Nephron (organoid): ENCODE results near the gene PA2G4.

Source experiments
- H3K27ac Mint-ChIP-seq, 3 experiments: 2 replicates each; pipeline ENCODE4 v1.8.0; 2020; ENCODE audit warnings: mixed read lengths in 3 of 3, mild to moderate bottlenecking in 2 of 3, moderate library complexity in 1 of 3
- H3K27me3 Mint-ChIP-seq: 2 replicates; pipeline ENCODE4 v1.8.0; 2021; ENCODE audit warnings: low read depth, mild to moderate bottlenecking, moderate library complexity, mixed read lengths
- H3K36me3 Mint-ChIP-seq: 2 replicates; pipeline ENCODE4 v1.8.0; 2020; ENCODE audit warnings: low read depth, mixed read lengths
- H3K4me1 Mint-ChIP-seq: 2 replicates; pipeline ENCODE4 v1.8.0; 2020; ENCODE audit warnings: mixed read lengths
- H3K4me3 Mint-ChIP-seq, 3 experiments: 2 replicates each; pipeline ENCODE4 v1.8.0; 2020; ENCODE audit warnings: mild to moderate bottlenecking in 3 of 3, mixed read lengths in 3 of 3, moderate library complexity in 2 of 3
- H3K9me3 Mint-ChIP-seq: 2 replicates; pipeline ENCODE4 v1.8.0; 2020; ENCODE audit warnings: mixed read lengths
- TF ChIP-seq, protein P1 (sequence below), 3 experiments: fragments of 200-600 bp; sonication (generic); IDR thresholded peaks; one replicate each; pipeline ENCODE4 v1.5.0; 2021; ENCODE audit warnings: antibody characterized with exemption in 3 of 3; ENCODE audit not compliant: unreplicated experiment in 3 of 3

PA2G4 gene

DNA sequence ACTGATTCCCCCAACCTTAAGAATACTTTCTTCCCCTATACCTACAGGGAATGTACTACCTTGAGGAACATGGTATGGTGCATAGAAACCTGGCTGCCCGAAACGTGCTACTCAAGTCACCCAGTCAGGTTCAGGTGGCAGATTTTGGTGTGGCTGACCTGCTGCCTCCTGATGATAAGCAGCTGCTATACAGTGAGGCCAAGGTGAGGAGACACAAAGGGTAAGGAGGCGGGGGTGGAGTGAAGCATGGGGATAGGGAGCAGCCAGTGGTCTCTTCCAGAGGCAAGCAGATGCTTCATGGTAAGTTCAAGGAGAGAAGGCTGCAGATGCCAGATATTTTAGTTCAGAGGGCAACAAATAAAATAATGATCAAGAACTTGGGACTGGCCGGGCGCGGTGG, 6.6 kb upstream of the PA2G4 start:
- no peak overlapping the region for H3K4me3 Mint-ChIP-seq
- peaks cover 2% of the 10 kb centered on the region for H3K9me3 Mint-ChIP-seq
- peaks cover 42% of the 10 kb centered on the region for H3K36me3 Mint-ChIP-seq
- peaks cover 7% of the 10 kb centered on the region for H3K27me3 Mint-ChIP-seq
- no peak overlapping the region for H3K27ac Mint-ChIP-seq
- TF ChIP-seq, protein P1, sequence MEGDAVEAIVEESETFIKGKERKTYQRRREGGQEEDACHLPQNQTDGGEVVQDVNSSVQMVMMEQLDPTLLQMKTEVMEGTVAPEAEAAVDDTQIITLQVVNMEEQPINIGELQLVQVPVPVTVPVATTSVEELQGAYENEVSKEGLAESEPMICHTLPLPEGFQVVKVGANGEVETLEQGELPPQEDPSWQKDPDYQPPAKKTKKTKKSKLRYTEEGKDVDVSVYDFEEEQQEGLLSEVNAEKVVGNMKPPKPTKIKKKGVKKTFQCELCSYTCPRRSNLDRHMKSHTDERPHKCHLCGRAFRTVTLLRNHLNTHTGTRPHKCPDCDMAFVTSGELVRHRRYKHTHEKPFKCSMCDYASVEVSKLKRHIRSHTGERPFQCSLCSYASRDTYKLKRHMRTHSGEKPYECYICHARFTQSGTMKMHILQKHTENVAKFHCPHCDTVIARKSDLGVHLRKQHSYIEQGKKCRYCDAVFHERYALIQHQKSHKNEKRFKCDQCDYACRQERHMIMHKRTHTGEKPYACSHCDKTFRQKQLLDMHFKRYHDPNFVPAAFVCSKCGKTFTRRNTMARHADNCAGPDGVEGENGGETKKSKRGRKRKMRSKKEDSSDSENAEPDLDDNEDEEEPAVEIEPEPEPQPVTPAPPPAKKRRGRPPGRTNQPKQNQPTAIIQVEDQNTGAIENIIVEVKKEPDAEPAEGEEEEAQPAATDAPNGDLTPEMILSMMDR (IDR thresholded peaks at IDR 0.05; ENCODE audit: unreplicated experiment in 3 of 3) = no peak
- H3K4me1 Mint-ChIP-seq = no peaks in the 10 kb centered on the region

DNA sequence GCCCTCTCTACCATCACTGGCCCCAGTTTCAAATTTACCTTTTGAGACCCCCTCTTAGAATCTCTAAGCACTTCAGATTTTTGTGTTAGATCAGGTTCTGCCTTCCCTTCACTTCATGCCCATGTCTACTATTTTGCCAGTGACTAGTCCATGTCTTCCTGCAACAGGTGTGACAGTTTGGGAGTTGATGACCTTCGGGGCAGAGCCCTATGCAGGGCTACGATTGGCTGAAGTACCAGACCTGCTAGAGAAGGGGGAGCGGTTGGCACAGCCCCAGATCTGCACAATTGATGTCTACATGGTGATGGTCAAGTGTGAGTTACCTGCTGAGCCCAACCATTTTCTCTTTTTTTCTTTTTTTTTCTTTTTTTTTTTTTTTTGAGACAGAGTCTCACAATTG, 5.8 kb upstream of the PA2G4 start:
- H3K27ac Mint-ChIP-seq = no peak overlapping the region
- peaks cover 7% of the 10 kb centered on the region for H3K27me3 Mint-ChIP-seq
- no peaks in the 10 kb centered on the region for H3K9me3 Mint-ChIP-seq
- TF ChIP-seq, protein P1 (IDR thresholded peaks at IDR 0.05; ENCODE audit: unreplicated experiment in 3 of 3) = no peak
- H3K4me1 Mint-ChIP-seq = peaks cover 7% of the 10 kb centered on the region
- H3K36me3 Mint-ChIP-seq = peaks cover 34% of the 10 kb centered on the region
- no peak overlapping the region for H3K4me3 Mint-ChIP-seq

DNA sequence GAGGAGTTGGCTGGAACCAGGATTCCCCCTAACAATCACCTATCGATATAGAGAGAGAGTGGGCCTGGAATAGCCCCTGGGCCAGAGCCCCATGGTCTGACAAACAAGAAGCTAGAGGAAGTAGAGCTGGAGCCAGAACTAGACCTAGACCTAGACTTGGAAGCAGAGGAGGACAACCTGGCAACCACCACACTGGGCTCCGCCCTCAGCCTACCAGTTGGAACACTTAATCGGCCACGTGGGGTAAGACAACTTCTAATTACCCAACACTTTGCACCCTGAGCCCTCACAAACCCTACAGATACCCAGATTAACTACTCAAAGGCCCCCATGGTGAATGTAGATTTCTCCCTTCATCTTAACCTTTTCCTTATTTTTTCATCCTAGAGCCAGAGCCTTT, 4.6 kb upstream of the PA2G4 start:
- H3K9me3 Mint-ChIP-seq = no peaks in the 10 kb centered on the region
- H3K27ac Mint-ChIP-seq = no peak overlapping the region
- H3K27me3 Mint-ChIP-seq = peaks cover 7% of the 10 kb centered on the region
- H3K36me3 Mint-ChIP-seq = peaks cover 27% of the 10 kb centered on the region
- TF ChIP-seq, protein P1 (IDR thresholded peaks at IDR 0.05; ENCODE audit: unreplicated experiment in 3 of 3) = no peak
- H3K4me3 Mint-ChIP-seq = peak overlapping the region in 2 of 3 experiments; percentile 5 to 34
- peaks cover 11% of the 10 kb centered on the region for H3K4me1 Mint-ChIP-seq

DNA sequence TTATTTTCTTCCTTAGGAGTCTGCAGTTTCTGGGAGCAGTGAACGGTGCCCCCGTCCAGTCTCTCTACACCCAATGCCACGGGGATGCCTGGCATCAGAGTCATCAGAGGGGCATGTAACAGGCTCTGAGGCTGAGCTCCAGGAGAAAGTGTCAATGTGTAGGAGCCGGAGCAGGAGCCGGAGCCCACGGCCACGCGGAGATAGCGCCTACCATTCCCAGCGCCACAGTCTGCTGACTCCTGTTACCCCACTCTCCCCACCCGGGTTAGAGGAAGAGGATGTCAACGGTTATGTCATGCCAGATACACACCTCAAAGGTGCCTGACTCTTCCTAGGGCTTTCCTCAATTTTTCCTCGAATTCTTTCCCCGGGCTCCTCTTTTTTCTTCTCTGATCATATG, 3.3 kb upstream of the PA2G4 start:
- Mint-ChIP-seq H3K27me3 (peaks cover 6% of the 10 kb centered on the region), H3K4me1 (peaks cover 20% of the 10 kb centered on the region), H3K36me3 (peaks cover 28% of the 10 kb centered on the region), H3K4me3 (no peak overlapping the region), H3K9me3 (no peaks in the 10 kb centered on the region), H3K27ac (no peak overlapping the region)
- TF ChIP-seq, protein P1 (IDR thresholded peaks at IDR 0.05; ENCODE audit: unreplicated experiment in 3 of 3) = no peak

DNA sequence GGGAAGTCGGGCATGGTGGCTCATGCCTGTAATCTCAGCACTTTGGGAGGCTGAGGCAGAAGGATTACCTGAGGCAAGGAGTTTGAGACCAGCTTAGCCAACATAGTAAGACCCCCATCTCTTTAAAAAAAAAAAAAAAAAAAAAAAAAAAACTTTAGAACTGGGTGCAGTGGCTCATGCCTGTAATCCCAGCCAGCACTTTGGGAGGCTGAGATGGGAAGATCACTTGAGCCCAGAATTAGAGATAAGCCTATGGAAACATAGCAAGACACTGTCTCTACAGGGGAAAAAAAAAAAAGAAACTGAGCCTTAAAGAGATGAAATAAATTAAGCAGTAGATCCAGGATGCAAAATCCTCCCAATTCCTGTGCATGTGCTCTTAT, 1.7 kb upstream of the PA2G4 start:
- peaks cover 32% of the 10 kb centered on the region for H3K4me1 Mint-ChIP-seq
- peaks cover 3% of the 10 kb centered on the region for H3K27me3 Mint-ChIP-seq
- no peaks in the 10 kb centered on the region for H3K9me3 Mint-ChIP-seq
- peak overlapping the region; percentile 90 to 97 (median 97) for H3K27ac Mint-ChIP-seq
- H3K36me3 Mint-ChIP-seq = peaks cover 35% of the 10 kb centered on the region
- TF ChIP-seq, protein P1 (IDR thresholded peaks at IDR 0.05; ENCODE audit: unreplicated experiment in 3 of 3) = no peak
- H3K4me3 Mint-ChIP-seq = peak overlapping the region; percentile 93 to 95 (median 94)

DNA sequence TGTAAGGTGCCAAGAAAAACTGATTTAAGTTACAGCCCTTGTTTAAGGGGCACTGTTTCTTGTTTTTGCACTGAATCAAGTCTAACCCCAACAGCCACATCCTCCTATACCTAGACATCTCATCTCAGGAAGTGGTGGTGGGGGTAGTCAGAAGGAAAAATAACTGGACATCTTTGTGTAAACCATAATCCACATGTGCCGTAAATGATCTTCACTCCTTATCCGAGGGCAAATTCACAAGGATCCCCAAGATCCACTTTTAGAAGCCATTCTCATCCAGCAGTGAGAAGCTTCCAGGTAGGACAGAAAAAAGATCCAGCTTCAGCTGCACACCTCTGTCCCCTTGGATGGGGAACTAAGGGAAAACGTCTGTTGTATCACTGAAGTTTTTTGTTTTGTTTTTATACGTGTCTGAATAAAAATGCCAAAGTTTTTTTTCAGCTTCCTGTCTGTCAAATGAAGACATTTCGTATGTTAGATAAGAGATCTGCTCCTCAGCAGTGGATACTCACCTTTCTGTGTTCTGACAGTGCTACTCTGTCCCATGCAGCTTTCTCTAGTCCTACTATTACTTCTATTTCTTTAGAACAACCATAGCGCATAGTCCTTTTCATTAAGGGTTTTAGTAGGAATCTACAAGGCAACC, 1.2 kb upstream of the PA2G4 start:
- H3K9me3 Mint-ChIP-seq = no peaks in the 10 kb centered on the region
- peaks cover 38% of the 10 kb centered on the region for H3K36me3 Mint-ChIP-seq
- TF ChIP-seq, protein P1 (IDR thresholded peaks at IDR 0.05; ENCODE audit: unreplicated experiment in 3 of 3) = no peak
- H3K4me1 Mint-ChIP-seq = peaks cover 32% of the 10 kb centered on the region
- peak overlapping the region; percentile 93 to 95 (median 94) for H3K4me3 Mint-ChIP-seq
- H3K27me3 Mint-ChIP-seq = peaks cover 3% of the 10 kb centered on the region
- H3K27ac Mint-ChIP-seq = peak overlapping the region; percentile 90 to 97 (median 97)
